Tibial nerve (tissue), 4 donors: ENCODE measurements around the gene MRPL4. TPM values are rescaled to one million over a fixed set of nuclear protein-coding genes. Genes with fewer than 3 reads are reported as not detected.
"Not testable (repeated sequence)": the region's sequence is repeated elsewhere in the genome, so short reads cannot be mapped to it uniquely, and the experiment has no call there.

Source experiments
- DNase-seq, 2 donors: peaks; one replicate each; pipeline ENCODE4 v3.0.0-alpha.2; 2019; ENCODE audit warnings: low spot score in 2 of 2
- H3K27ac ChIP-seq, 4 donors: fragments of 200-600 bp; sonication (generic) in 3 of 4; one replicate each; pipeline ENCODE4 v1.5.1; 2017 to 2019; ENCODE audit warnings: mild to moderate bottlenecking in 1 of 4
- H3K27me3 ChIP-seq, 2 donors: fragments of 200-600 bp; sonication (generic) in 1 of 2; one replicate each; pipeline versions ENCODE4 v1.5.1 to v1.6.0; 2017 to 2019
- H3K36me3 ChIP-seq, 3 donors: fragments of 200-600 bp; sonication (generic); one replicate each; pipeline ENCODE4 v1.5.1; 2018 to 2019
- H3K4me1 ChIP-seq, 4 donors: fragments of 200-600 bp; sonication (generic) in 3 of 4; one replicate each; pipeline ENCODE4 v1.5.1; 2017 to 2019
- H3K4me3 ChIP-seq, 4 donors: fragments of 200-600 bp; sonication (generic) in 3 of 4; one replicate each; pipeline ENCODE4 v1.5.1; 2017 to 2019; ENCODE audit warnings: mild to moderate bottlenecking in 1 of 4, moderate library complexity in 1 of 4
- H3K9me3 ChIP-seq, 4 donors: fragments of 200-600 bp; sonication (generic) in 3 of 4; one replicate each; pipeline ENCODE4 v1.5.1; 2017 to 2019
- CTCF ChIP-seq, 5 experiments: fragments of 200-600 bp in 3 of 5; fragments of 450-650 bp in 2 of 5; sonication (generic) in 3 of 5; IDR thresholded peaks; one replicate each; pipeline ENCODE4 v1.5.1; 2016 to 2019; ENCODE audit warnings: antibody characterized with exemption in 5 of 5, mild to moderate bottlenecking in 3 of 5, moderate library complexity in 2 of 5
- EP300 ChIP-seq, 2 donors: sonication (generic); formaldehyde crosslinking; IDR thresholded peaks; one replicate each; pipeline ENCODE4 v1.6.1; 2017; ENCODE audit warnings: antibody characterized with exemption in 2 of 2, mild to moderate bottlenecking in 1 of 2
- POLR2A ChIP-seq, 2 donors: fragments of 450-650 bp; IDR thresholded peaks; one replicate each; pipeline ENCODE4 v1.6.1; 2017; ENCODE audit warnings: antibody characterized with exemption in 2 of 2, mild to moderate bottlenecking in 2 of 2, moderate library complexity in 2 of 2
- WGBS, 2 donors: methylation state at CpG; one replicate each; pipeline ENCODE4 v1.1.5; 2018; 5-methylcytosine and 5-hydroxymethylcytosine counted together
- total RNA-seq, 4 donors: library from RNA; depleted of rRNA; stranded (reverse); fragments of >200 nt; gene quantifications; one replicate each; pipeline ENCODE4 v1.1.0, GENCODE V29; 2016

Gene MRPL4
- total RNA-seq, 4 donors from 2014 or later = 37.9 to 83.1 (median 47.8) TPM

- no peak overlapping the region for H3K4me3 ChIP-seq
- TF ChIP-seq CTCF (IDR thresholded peaks at IDR 0.05) (no peak), POLR2A (IDR thresholded peaks at IDR 0.05) (no peak)
- 82 to 88% methylated on average over 6 of the region's 6 CpGs for WGBS, 2 donors
- H3K36me3 ChIP-seq = no peaks in the 10 kb centered on the region
- H3K9me3 ChIP-seq = no peaks in the 10 kb centered on the region
- no peaks in the 10 kb centered on the region for H3K27me3 ChIP-seq
- H3K27ac ChIP-seq = peak overlapping the region in 3 of 4 donors; percentile 40 to 66 (median 45)
- DNase-seq = no peak
- H3K4me1 ChIP-seq = peaks cover 0 to 17% (median 2%) of the 10 kb centered on the region in 4 donors
These were observed 14.3 kb upstream of the MRPL4 start for GRCh38 chr19:10237702-10238101.

DNA sequence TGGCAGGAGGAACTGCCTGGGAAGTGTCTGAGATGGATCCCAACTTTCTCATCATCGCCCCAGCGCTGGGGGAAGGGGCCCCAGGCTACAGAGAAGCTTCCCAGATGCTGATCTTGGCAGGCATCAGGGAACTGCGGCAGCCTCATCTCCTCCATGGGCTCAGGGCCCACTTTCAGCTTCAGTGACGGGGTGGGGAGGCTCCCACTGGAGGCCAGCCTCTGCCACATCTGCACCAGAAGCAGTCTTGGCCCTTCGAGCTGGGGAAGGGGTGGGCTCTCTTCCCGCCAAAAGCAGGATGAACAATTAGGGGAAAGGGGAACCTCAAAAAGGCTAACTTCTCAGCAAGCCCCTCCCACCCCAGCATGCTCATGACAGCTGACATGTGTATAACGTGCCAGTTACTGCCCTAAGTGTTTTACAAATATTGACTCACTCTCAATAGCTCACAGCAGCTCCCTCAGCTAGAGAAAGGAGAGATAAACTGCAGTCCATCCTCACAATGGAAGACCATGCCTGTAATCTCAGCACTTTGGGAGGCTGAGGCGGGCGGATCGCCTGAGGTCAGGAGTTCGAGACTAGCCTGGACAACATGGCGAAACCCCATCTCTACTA, 13.7 kb upstream of the MRPL4 start:
- 63 to 68% methylated on average over 12 of the region's 12 CpGs for WGBS, 2 donors
- Histone ChIP-seq H3K36me3 (no peaks in the 10 kb centered on the region), H3K9me3 (no peaks in the 10 kb centered on the region), H3K4me1 (peaks cover 0 to 17% (median 2%) of the 10 kb centered on the region in 4 donors), H3K27ac (peak overlapping the region in 3 of 4 donors; percentile 40 to 66 (median 45)), H3K27me3 (no peaks in the 10 kb centered on the region), H3K4me3 (no peak overlapping the region)
- no peak for DNase-seq
- TF ChIP-seq POLR2A (IDR thresholded peaks at IDR 0.05) = no peak

DNA sequence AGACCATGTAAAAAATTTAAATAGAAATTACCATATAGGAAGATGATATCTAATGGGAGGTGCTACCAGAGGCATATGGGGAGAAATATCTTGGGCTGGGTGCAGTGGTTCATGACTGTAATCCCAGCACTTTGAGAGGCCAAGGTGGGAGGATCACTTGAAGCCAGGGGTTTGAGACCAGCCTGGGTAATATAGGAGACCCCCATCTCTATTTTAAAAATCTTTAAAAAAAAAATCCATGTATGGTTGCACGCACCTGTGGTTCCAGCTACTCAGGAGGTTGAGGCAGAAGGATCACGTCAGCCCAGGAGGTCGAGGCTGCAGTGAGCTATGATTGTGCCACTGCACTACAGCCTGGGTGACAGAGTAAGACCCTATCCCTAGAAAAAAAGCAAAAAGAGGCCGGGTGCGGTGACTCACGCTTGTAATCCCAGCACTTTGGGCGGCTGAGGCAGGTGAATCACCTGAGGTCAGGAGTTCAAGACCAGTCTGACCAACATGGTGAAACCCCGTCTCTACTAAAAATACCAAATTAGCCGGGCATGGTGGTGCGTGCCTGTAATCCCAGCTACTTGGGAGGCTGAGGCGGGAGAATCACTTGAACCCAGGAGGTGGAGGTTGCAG, 10.1 kb upstream of the MRPL4 start:
- DNase-seq, H3K4me3 ChIP-seq, H3K27ac ChIP-seq, H3K4me1 ChIP-seq, H3K9me3 ChIP-seq, H3K27me3 ChIP-seq, H3K36me3 ChIP-seq: not testable (repeated sequence)
- WGBS, 2 donors = 94 to 95% methylated on average over 11 of the region's 11 CpGs

DNA sequence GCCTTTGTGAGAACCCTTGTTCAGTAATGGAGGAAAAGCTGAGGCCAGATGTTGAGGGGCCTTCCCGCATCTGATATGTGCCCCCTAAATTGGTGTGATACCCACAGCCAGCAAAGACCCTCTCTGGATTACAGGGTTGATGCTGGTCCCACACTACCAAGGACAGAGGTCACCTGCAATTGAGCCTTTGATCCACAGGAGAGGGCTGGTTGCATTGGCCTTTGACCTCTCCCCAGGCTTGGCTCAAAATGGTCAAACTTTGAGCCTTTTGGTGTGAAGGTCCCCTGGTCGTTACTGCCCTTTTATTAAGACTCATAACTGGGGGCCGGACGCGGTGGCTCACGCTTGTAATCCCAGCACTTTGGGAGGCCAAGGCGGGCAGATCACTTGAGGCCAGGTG, 8.4 kb upstream of the MRPL4 start:
- no peak for DNase-seq
- Histone ChIP-seq H3K4me3 (no peak overlapping the region), H3K36me3 (peaks cover 0 to 11% (median 0%) of the 10 kb centered on the region in 3 donors), H3K4me1 (no peaks in the 10 kb centered on the region), H3K27ac (no peak overlapping the region), H3K9me3 (no peaks in the 10 kb centered on the region), H3K27me3 (no peaks in the 10 kb centered on the region)
- WGBS, 2 donors = 87 to 89% methylated on average over 7 of the region's 7 CpGs
- TF ChIP-seq POLR2A (IDR thresholded peaks at IDR 0.05) (no peak), EP300 (IDR thresholded peaks at IDR 0.05) (no peak), CTCF (IDR thresholded peaks at IDR 0.05) (no peak)

DNA sequence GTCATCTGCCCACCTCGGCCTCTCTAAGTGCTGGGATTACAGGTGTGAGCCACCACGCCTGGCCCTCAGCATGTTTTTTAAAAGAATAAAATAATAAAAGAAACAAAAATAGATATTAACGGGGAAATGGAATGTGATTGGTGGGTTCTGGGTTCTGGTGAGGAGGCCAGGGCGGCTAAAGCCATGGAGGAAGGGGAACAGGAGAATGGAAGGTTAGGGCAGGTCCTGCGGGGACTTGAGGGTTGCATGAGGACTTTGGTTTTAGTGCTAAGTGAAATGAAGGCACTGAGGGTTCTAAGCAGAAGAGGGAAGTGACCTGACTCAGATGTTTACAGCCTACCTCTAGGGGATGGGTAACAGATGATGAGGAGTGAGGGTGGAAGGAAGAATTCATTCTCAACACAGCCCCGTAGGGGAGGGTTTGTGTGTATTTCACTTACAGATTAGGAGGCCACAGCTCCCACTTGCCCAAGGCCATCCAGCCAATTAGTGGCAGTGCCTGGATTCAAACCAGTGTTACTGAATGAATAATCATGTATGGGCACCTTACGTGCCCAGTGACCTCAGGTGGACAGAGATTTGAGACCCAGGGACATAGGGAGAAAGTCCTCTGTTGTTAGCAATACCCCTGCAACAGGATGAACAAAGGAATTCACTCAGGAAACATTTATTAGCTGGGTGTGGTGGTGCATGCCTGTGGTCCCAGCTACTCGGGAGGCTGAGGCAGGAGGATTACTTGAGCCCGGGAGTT, 6.7 kb upstream of the MRPL4 start:
- H3K36me3 ChIP-seq = peaks cover 0 to 11% (median 0%) of the 10 kb centered on the region in 3 donors
- no peak overlapping the region for H3K4me3 ChIP-seq
- no peak for DNase-seq
- 76 to 86% methylated on average over 9 of the region's 9 CpGs for WGBS, 2 donors
- TF ChIP-seq POLR2A (IDR thresholded peaks at IDR 0.05) (no peak), CTCF (IDR thresholded peaks at IDR 0.05) (no peak), EP300 (IDR thresholded peaks at IDR 0.05) (no peak)
- peaks cover 0 to 7% (median 0%) of the 10 kb centered on the region in 4 donors for H3K4me1 ChIP-seq
- H3K27me3 ChIP-seq = no peaks in the 10 kb centered on the region
- H3K9me3 ChIP-seq = no peaks in the 10 kb centered on the region
- no peak overlapping the region for H3K27ac ChIP-seq

DNA sequence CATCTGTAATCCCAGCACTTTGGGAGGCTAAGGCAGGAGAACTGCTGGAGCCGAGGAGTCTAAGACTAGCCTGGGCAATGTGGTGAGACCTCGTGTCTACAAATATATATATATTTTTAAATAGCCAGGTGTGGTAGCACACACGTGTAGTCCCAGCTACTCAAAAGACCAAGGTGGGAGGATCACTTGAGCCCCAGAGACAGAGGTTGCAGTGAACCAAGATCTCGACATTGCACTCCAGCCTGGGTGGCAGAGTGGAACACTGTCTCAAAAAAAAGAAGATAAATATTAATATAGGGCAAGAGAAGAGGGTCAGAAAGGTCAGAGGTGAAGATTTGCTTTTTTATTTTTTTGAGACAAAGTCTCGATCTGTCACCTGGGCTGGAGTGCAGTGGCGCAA, 5.5 kb upstream of the MRPL4 start:
- WGBS, 2 donors = 81 to 86% methylated on average over 6 of the region's 6 CpGs
- no peak overlapping the region for H3K27ac ChIP-seq

More for the DNA sequence above, 5.5 kb upstream of the MRPL4 start:
- Histone ChIP-seq H3K27me3 (no peaks in the 10 kb centered on the region), H3K36me3 (peaks cover 0 to 11% (median 0%) of the 10 kb centered on the region in 3 donors), H3K4me3 (no peak overlapping the region), H3K4me1 (peaks cover 0 to 16% (median 2%) of the 10 kb centered on the region in 4 donors), H3K9me3 (no peaks in the 10 kb centered on the region)
- no peak for DNase-seq
- no peak for TF ChIP-seq CTCF (IDR thresholded peaks at IDR 0.05)
- TF ChIP-seq POLR2A (IDR thresholded peaks at IDR 0.05) = no peak
- no peak for TF ChIP-seq EP300 (IDR thresholded peaks at IDR 0.05)
